ENCODE results near the gene GAST.
A peak's percentile ranks its signal among the peaks of the same experiment; 100 is the strongest.

DNA sequence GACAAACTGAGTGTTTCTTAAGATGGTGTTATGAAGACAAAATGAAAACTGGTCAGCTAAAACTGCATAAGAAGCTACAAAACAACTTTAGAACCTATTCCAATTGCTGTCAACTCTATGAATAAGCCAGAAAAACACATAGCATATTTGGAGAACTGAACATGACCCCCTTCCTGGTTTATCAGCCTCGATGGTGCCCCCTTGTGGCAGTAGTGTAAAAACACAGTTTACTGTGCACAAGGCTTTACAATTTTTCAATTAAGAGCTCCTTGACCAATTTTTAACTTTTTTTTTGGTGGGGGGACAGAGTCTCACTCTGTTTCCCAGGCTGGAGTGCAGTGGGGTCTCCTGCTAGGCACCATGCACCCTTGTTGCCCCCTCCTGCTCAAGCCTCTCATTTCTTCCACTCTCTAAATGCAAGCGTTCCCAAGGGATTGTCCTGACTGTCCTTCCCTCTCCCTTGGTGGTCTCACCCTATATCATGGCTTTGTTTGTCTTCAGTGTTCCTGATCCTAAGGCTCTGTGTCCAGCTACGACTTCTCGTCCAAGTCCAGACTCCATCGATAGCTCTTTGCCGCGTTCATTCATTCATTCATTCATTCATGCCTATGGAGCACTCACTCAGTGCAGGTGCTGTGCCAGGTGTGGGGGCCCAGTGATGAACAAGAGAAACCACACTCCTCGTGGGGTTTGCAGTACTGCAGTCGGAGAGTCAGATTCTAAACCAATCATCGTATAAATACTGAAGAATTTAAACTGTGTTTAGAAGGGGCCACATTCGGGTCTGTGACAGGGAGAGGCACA lies 16.0 kb upstream of the GAST start:
- TF ChIP-seq, protein P1, sequence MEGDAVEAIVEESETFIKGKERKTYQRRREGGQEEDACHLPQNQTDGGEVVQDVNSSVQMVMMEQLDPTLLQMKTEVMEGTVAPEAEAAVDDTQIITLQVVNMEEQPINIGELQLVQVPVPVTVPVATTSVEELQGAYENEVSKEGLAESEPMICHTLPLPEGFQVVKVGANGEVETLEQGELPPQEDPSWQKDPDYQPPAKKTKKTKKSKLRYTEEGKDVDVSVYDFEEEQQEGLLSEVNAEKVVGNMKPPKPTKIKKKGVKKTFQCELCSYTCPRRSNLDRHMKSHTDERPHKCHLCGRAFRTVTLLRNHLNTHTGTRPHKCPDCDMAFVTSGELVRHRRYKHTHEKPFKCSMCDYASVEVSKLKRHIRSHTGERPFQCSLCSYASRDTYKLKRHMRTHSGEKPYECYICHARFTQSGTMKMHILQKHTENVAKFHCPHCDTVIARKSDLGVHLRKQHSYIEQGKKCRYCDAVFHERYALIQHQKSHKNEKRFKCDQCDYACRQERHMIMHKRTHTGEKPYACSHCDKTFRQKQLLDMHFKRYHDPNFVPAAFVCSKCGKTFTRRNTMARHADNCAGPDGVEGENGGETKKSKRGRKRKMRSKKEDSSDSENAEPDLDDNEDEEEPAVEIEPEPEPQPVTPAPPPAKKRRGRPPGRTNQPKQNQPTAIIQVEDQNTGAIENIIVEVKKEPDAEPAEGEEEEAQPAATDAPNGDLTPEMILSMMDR (IDR thresholded peaks at IDR 0.05; ENCODE audit: insufficient read depth, low read depth, low read length): peak; percentile 96
- no peak for TF ChIP-seq EZH2 (IDR thresholded peaks at IDR 0.05; ENCODE audit: insufficient read depth, low read length)

All from astrocyte (in vitro differentiated cells and primary cell).